ENCODE results near the gene DOCK2.

GRCh38 chr5:169964246-169964645 is 327.2 kb downstream of the DOCK2 start:
- TF ChIP-seq POLR2AphosphoS5 (IDR thresholded peaks at IDR 0.05): no peak
- no peak for TF ChIP-seq POLR2A (IDR thresholded peaks at IDR 0.05)

All from upper lobe of left lung (tissue), 4 donors.